GM23338 (cell line): ENCODE data around the gene TRIM37. TPM values are rescaled to one million over a fixed set of nuclear protein-coding genes. Genes with fewer than 3 reads are reported as not detected.

Experiments used
- ATAC-seq: fragments of 200-7000 bp; cut with Tn5 transposase; 3 replicates; pipeline ENCODE4 v1.9.1; 2020
- DNase-seq: peaks from one replicate; pipeline ENCODE4 v3.0.0-alpha.2; 2015; ENCODE audit warnings: low spot score
- H2AFZ ChIP-seq: fragments of 200-600 bp; sonication (generic); 2 replicates; pipeline ENCODE4 v1.8.0; 2016; ENCODE audit warnings: antibody characterized with exemption, mild to moderate bottlenecking, moderate library complexity
- H3F3A ChIP-seq: fragments of 200-600 bp; sonication (generic); replicated peaks from 2 replicates; pipeline ENCODE4 v1.8.0; 2017; ENCODE audit warnings: antibody characterized with exemption, mixed run types, low read depth
- H3K27ac ChIP-seq: fragments of 200-600 bp; sonication (generic); 2 replicates; pipeline ENCODE4 v1.6.1; 2016; ENCODE audit warnings: low read depth
- H3K27me3 ChIP-seq: fragments of 200-600 bp; sonication (generic); 2 replicates; pipeline ENCODE4 v1.8.0; 2016; ENCODE audit warnings: mild to moderate bottlenecking, mixed run types, moderate library complexity; ENCODE audit not compliant: insufficient read depth
- H3K36me3 ChIP-seq: fragments of 200-600 bp; sonication (generic); 2 replicates; pipeline ENCODE4 v1.8.0; 2016; ENCODE audit warnings: mild to moderate bottlenecking; ENCODE audit not compliant: insufficient read depth
- H3K4me1 ChIP-seq: fragments of 200-600 bp; sonication (generic); 2 replicates; pipeline ENCODE4 v1.8.0; 2016; ENCODE audit warnings: mild to moderate bottlenecking, moderate library complexity; ENCODE audit not compliant: insufficient read depth
- H3K4me2 ChIP-seq: fragments of 200-600 bp; sonication (generic); 2 replicates; pipeline ENCODE4 v1.7.1; 2017; ENCODE audit warnings: mixed run types
- H3K4me3 ChIP-seq: fragments of 200-600 bp; sonication (generic); 2 replicates; pipeline ENCODE4 v1.6.1; 2016; ENCODE audit warnings: mixed run types
- H3K79me2 ChIP-seq: fragments of 200-600 bp; sonication (generic); replicated peaks from 2 replicates; pipeline ENCODE4 v1.8.0; 2017; ENCODE audit warnings: mild to moderate bottlenecking; ENCODE audit not compliant: insufficient read depth
- H3K9me2 ChIP-seq: fragments of 200-600 bp; sonication (generic); 2 replicates; pipeline ENCODE4 v1.8.0; 2017; ENCODE audit not compliant: insufficient read depth
- H4K20me1 ChIP-seq: fragments of 200-600 bp; sonication (generic); replicated peaks from 2 replicates; pipeline ENCODE4 v1.8.0; 2017; ENCODE audit warnings: mild to moderate bottlenecking; ENCODE audit not compliant: insufficient read depth
- H3K27ac Mint-ChIP-seq: 2 replicates; pipeline ENCODE4 v1.8.0; 2020; ENCODE audit warnings: inconsistent platforms, mild to moderate bottlenecking, moderate library complexity, mixed read lengths
- H3K27me3 Mint-ChIP-seq: 3 replicates; pipeline ENCODE4 v1.8.0; 2022; ENCODE audit warnings: low read depth, mild to moderate bottlenecking, moderate library complexity, mixed read lengths, inconsistent platforms; ENCODE audit not compliant: insufficient read depth, poor library complexity
- H3K36me3 Mint-ChIP-seq: 3 replicates; pipeline ENCODE4 v1.8.0; 2021; ENCODE audit warnings: low read depth, mild to moderate bottlenecking, inconsistent platforms, moderate library complexity, mixed read lengths
- H3K4me1 Mint-ChIP-seq: 3 replicates; pipeline ENCODE4 v1.8.0; 2020; ENCODE audit warnings: mild to moderate bottlenecking, inconsistent platforms, mixed read lengths
- H3K4me3 Mint-ChIP-seq: 3 replicates; pipeline ENCODE4 v1.8.0; 2021; ENCODE audit warnings: moderate library complexity, mild to moderate bottlenecking, inconsistent platforms, mixed read lengths
- H3K9me3 Mint-ChIP-seq: 3 replicates; pipeline ENCODE4 v1.8.0; 2020; ENCODE audit warnings: moderate library complexity, mild to moderate bottlenecking, inconsistent platforms, mixed read lengths
- CTCF ChIP-seq, 2 experiments: fragments of 200-600 bp in 1 of 2; sonication (generic) in 1 of 2; conservative IDR thresholded peaks; 2 replicates each; pipeline versions ENCODE4 v1.5.1 to v1.6.1; 2016 to 2017; ENCODE audit warnings: antibody characterized with exemption in 2 of 2, low read depth in 2 of 2, mild to moderate bottlenecking in 2 of 2, moderate library complexity in 1 of 2
- ETS1 ChIP-seq: IDR thresholded peaks from 2 replicates; pipeline ENCODE4 v1.6.1; 2016; ENCODE audit warnings: antibody characterized with exemption
- EZH2 ChIP-seq: fragments of 200-600 bp; sonication (generic); IDR thresholded peaks from one replicate; pipeline ENCODE4 v1.8.0; 2017; ENCODE audit warnings: antibody characterized with exemption, mild to moderate bottlenecking, low read depth; ENCODE audit not compliant: unreplicated experiment
- EZH2phosphoT487 ChIP-seq: fragments of 200-600 bp; sonication (generic); IDR thresholded peaks from one replicate; pipeline ENCODE4 v1.8.1; 2018; ENCODE audit warnings: antibody characterized with exemption; ENCODE audit not compliant: unreplicated experiment
- POLR2AphosphoS5 ChIP-seq: IDR thresholded peaks from 2 replicates; pipeline ENCODE4 v1.6.1; 2016; ENCODE audit warnings: antibody characterized with exemption, low read depth
- REST ChIP-seq: IDR thresholded peaks from one replicate; pipeline ENCODE4 v1.6.1; 2018; ENCODE audit warnings: antibody characterized with exemption; ENCODE audit not compliant: unreplicated experiment
- ZNF114 ChIP-seq: fragments of 250-450 bp; sonication (Bioruptor Pico); IDR thresholded peaks from 2 replicates; pipeline ENCODE4 v1.5.0; 2020; ENCODE audit warnings: mild to moderate bottlenecking, moderate library complexity
- ZNF331 ChIP-seq: fragments of 250-450 bp; sonication (Bioruptor Pico); IDR thresholded peaks from 2 replicates; pipeline ENCODE4 v1.5.0; 2020; ENCODE audit warnings: low read depth, mild to moderate bottlenecking, moderate library complexity
- ZNF462 ChIP-seq: fragments of 250-450 bp; sonication (Bioruptor Pico); IDR thresholded peaks from 2 replicates; pipeline ENCODE4 v1.5.0; 2020; ENCODE audit warnings: mild to moderate bottlenecking, moderate library complexity
- polyA plus RNA-seq: library from polyadenylated mRNA; unstranded; fragments of >200 nt; fragmentation: Nextera tagmentation; extraction: Ambion mirVana; gene quantifications from 2 replicates; pipeline ENCODE4 v1.2.1, GENCODE V29; 2016
- total RNA-seq: library from RNA; depleted of rRNA; stranded (reverse); fragments of >200 nt; shearing (Covaris generic); gene quantifications from 2 replicates; pipeline ENCODE4 v1.2.3, GENCODE V29; 2014

The TRIM37 gene
- total and polyA plus RNA-seq, 2 experiments from 2014 or later: 61.1 to 71.2 TPM

- Mint-ChIP-seq H3K36me3 (peaks cover 28% of the 10 kb centered on the region; the same call in 2 of the 3 replicates), H3K27ac (no peak overlapping the region), H3K4me3 (no peak overlapping the region), H3K27me3 (no peaks in the 10 kb centered on the region), H3K4me1 (no peaks in the 10 kb centered on the region), H3K9me3 (no peaks in the 10 kb centered on the region; the same call in 2 of the 3 replicates)
- H3K4me1 ChIP-seq: no peaks in the 10 kb centered on the region
- H3K4me3 ChIP-seq: no peak overlapping the region
- H3K36me3 ChIP-seq: peaks cover 5% of the 10 kb centered on the region; the same call in 1 of the 2 replicates
- no peaks in the 10 kb centered on the region for H3K27me3 ChIP-seq
- ATAC-seq (no peak), DNase-seq (no peak)
- H3K27ac ChIP-seq: no peak overlapping the region
- peaks cover 12% of the 10 kb centered on the region for H3K79me2 ChIP-seq
- H2AFZ ChIP-seq: no peak overlapping the region
- no peak overlapping the region for H3K4me2 ChIP-seq
- 0 out of 2 replicates have a peak, but pooled peaks cover 2% of the 10 kb centered on the region for H4K20me1 ChIP-seq
- H3F3A ChIP-seq: no peaks in the 10 kb centered on the region
- TF ChIP-seq CTCF (conservative IDR thresholded peaks at IDR 0.05; ENCODE audit: low read depth in 2 of 2) (no peak), ZNF462 (CRISPR knock-in tag) (no peak)
- H3K9me2 ChIP-seq: no peaks in the 10 kb centered on the region
These were observed 81.8 kb downstream of the TRIM37 start for GRCh38 chr17:59024916-59025315.

GRCh38 chr17:59018019-59018418 lies 88.7 kb downstream of the TRIM37 start:
- no peak overlapping the region for H3K27ac Mint-ChIP-seq
- Histone ChIP-seq H3K4me1 (no peaks in the 10 kb centered on the region), H3K27ac (no peak overlapping the region; the same call in 1 of the 2 replicates), H3K4me2 (no peak overlapping the region), H3K36me3 (peaks cover 8% of the 10 kb centered on the region), H3F3A (no peaks in the 10 kb centered on the region), H4K20me1 (0 out of 2 replicates have a peak, but pooled peaks cover 7% of the 10 kb centered on the region), H3K9me2 (no peaks in the 10 kb centered on the region), H3K79me2 (peaks cover 5% of the 10 kb centered on the region; the same call in 1 of the 2 replicates), H3K27me3 (no peaks in the 10 kb centered on the region), H3K4me3 (no peak overlapping the region), H2AFZ (no peak overlapping the region)
- H3K27me3 Mint-ChIP-seq: no peaks in the 10 kb centered on the region
- H3K4me3 Mint-ChIP-seq: no peak overlapping the region
- no peak for DNase-seq
- H3K4me1 Mint-ChIP-seq: no peaks in the 10 kb centered on the region
- H3K36me3 Mint-ChIP-seq: peaks cover 44% of the 10 kb centered on the region; the same call in 2 of the 3 replicates
- no peak for ATAC-seq
- H3K9me3 Mint-ChIP-seq: no peaks in the 10 kb centered on the region; the same call in 2 of the 3 replicates
- TF ChIP-seq EZH2phosphoT487 (no peak), POLR2AphosphoS5 (no peak), EZH2 (no peak), ETS1 (no peak), REST (no peak), ZNF331 (no peak), ZNF114 (CRISPR knock-in tag) (no peak)
